Tibial nerve (tissue), 4 donors: ENCODE measurements around the gene DDIT3. TPM values are rescaled to one million over a fixed set of nuclear protein-coding genes. Genes with fewer than 3 reads are reported as not detected.
A peak's percentile ranks its signal among the peaks of the same experiment; 100 is the strongest.

Source experiments
- DNase-seq, 2 donors: peaks; one replicate each; pipeline ENCODE4 v3.0.0-alpha.2; 2019; ENCODE audit warnings: low spot score in 2 of 2
- H3K27ac ChIP-seq, 4 donors: fragments of 200-600 bp; sonication (generic) in 3 of 4; one replicate each; pipeline ENCODE4 v1.5.1; 2017 to 2019; ENCODE audit warnings: mild to moderate bottlenecking in 1 of 4
- H3K27me3 ChIP-seq, 2 donors: fragments of 200-600 bp; sonication (generic) in 1 of 2; one replicate each; pipeline versions ENCODE4 v1.5.1 to v1.6.0; 2017 to 2019
- H3K36me3 ChIP-seq, 3 donors: fragments of 200-600 bp; sonication (generic); one replicate each; pipeline ENCODE4 v1.5.1; 2018 to 2019
- H3K4me1 ChIP-seq, 4 donors: fragments of 200-600 bp; sonication (generic) in 3 of 4; one replicate each; pipeline ENCODE4 v1.5.1; 2017 to 2019
- H3K4me3 ChIP-seq, 4 donors: fragments of 200-600 bp; sonication (generic) in 3 of 4; one replicate each; pipeline ENCODE4 v1.5.1; 2017 to 2019; ENCODE audit warnings: mild to moderate bottlenecking in 1 of 4, moderate library complexity in 1 of 4
- H3K9me3 ChIP-seq, 4 donors: fragments of 200-600 bp; sonication (generic) in 3 of 4; one replicate each; pipeline ENCODE4 v1.5.1; 2017 to 2019
- EP300 ChIP-seq, 2 donors: sonication (generic); formaldehyde crosslinking; IDR thresholded peaks; one replicate each; pipeline ENCODE4 v1.6.1; 2017; ENCODE audit warnings: antibody characterized with exemption in 2 of 2, mild to moderate bottlenecking in 1 of 2
- POLR2A ChIP-seq, 2 donors: fragments of 450-650 bp; IDR thresholded peaks; one replicate each; pipeline ENCODE4 v1.6.1; 2017; ENCODE audit warnings: antibody characterized with exemption in 2 of 2, mild to moderate bottlenecking in 2 of 2, moderate library complexity in 2 of 2
- WGBS, 2 donors: methylation state at CpG; one replicate each; pipeline ENCODE4 v1.1.5; 2018; 5-methylcytosine and 5-hydroxymethylcytosine counted together
- total RNA-seq, 4 donors: library from RNA; depleted of rRNA; stranded (reverse); fragments of >200 nt; gene quantifications; one replicate each; pipeline ENCODE4 v1.1.0, GENCODE V29; 2016
- TF ChIP-seq, protein P1 (sequence below), 5 experiments: fragments of 200-600 bp in 3 of 5; fragments of 450-650 bp in 2 of 5; sonication (generic) in 3 of 5; IDR thresholded peaks; one replicate each; pipeline ENCODE4 v1.5.1; 2016 to 2019; ENCODE audit warnings: antibody characterized with exemption in 5 of 5, mild to moderate bottlenecking in 3 of 5, moderate library complexity in 2 of 5

Gene DDIT3
- total RNA-seq, 4 donors from 2014 or later = 35.2 to 49.2 (median 42.1) TPM

DNA sequence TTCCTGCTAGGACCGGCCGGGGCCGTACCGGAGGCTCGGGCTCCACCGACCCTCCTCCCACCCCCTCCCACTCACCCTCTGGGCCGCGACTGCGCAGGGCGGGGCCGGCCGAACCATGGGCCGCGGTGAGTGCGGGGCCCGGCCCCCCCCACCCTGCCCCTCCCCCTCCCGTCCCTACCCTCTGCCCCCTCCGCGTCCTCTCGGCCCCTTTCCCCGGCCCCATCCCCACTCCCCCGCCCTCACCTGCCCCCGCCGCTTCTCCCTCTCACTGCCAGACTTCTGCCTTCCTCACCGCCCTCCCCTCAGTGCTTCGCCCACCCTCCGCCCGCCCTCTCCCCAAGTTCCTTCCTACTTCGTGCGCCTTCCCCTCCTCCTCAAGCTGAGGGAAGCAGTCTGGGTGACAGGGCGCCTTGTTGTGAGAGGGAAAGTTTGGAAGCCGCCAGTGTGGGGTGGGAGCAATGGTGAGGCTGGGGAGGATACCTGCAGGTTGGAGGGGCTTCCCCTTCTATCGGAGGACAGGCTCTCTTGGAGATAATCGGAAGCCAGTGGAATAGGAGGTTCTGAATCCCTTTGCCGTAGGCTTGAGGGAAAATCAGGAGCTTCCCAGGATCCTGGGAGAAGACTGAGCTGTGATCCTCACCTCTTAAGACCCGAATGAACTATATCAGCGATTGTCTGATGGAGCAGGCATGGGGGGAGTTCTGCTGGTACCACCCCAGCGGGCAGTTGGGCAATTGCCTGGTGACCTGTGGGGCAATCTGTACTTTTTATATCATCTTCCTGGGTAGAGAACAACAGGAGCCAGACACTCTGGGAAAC is 2.8 kb upstream of the DDIT3 start:
- peak overlapping the region; percentile 77 to 91 (median 84) for H3K4me3 ChIP-seq
- no peaks in the 10 kb centered on the region for H3K27me3 ChIP-seq
- no peaks in the 10 kb centered on the region for H3K9me3 ChIP-seq
- DNase-seq = peak; percentile 43
- H3K27ac ChIP-seq = peak overlapping the region; percentile 93 to 100 (median 96)
- H3K36me3 ChIP-seq = peaks cover 0 to 40% (median 4%) of the 10 kb centered on the region in 3 donors
- peaks cover 0 to 71% (median 56%) of the 10 kb centered on the region in 4 donors for H3K4me1 ChIP-seq
- 2 to 3% methylated on average over 24 to 25 of the region's 38 CpGs for WGBS, 2 donors
- TF ChIP-seq EP300 (IDR thresholded peaks at IDR 0.05) (peak in 1 of 2 donors; percentile 23), POLR2A (IDR thresholded peaks at IDR 0.05) (peak in 1 of 2 donors; percentile 28)
- TF ChIP-seq, protein P1, sequence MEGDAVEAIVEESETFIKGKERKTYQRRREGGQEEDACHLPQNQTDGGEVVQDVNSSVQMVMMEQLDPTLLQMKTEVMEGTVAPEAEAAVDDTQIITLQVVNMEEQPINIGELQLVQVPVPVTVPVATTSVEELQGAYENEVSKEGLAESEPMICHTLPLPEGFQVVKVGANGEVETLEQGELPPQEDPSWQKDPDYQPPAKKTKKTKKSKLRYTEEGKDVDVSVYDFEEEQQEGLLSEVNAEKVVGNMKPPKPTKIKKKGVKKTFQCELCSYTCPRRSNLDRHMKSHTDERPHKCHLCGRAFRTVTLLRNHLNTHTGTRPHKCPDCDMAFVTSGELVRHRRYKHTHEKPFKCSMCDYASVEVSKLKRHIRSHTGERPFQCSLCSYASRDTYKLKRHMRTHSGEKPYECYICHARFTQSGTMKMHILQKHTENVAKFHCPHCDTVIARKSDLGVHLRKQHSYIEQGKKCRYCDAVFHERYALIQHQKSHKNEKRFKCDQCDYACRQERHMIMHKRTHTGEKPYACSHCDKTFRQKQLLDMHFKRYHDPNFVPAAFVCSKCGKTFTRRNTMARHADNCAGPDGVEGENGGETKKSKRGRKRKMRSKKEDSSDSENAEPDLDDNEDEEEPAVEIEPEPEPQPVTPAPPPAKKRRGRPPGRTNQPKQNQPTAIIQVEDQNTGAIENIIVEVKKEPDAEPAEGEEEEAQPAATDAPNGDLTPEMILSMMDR (IDR thresholded peaks at IDR 0.05) = no peak

DNA sequence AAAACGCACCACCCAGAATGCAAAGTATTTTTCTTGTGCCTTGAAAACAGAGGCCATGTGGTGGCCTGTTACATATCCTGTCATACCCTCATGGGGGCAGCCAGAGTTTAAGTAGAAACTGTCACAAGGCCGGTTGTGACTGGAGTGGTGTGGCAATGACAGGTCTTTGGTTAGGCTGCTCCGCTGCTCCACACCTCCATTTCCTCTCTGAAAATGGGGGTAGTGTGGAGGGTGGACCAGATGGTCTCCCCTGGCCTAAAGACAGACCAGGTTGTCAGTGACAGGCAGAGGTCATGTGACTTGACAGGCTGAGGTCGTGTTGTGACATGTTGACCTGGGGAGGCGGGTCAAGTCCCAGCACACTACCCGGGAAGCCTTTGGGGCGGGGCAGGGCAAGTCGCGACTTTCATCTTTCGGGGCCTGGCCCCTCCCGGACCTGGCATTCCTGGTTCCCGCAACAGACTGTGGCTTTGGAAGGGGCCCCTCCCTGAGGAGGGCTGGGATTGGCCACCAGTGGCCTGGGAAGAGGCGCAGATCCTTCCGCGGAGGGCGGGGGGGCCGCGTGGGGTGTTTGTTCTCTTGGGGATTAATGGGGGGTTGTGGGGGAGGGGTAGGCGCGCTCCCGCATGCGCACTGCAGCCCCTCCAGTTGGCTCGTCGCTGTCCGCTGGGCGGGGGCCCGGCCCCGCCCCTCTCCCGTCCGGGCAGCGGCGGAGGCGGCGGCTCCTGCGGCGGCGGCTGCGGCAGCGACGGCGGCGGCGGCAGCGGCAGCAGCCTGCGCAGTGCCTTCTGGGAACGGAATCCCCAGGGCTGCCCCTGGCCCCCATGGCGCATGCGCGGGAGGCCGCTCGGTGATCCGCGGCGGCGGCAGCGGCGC is 1.9 kb upstream of the DDIT3 start, which contains the start of gene MBD6:
Gene MBD6, plus strand, starts transcription at position 814 of the 876 bp plus-strand sequence. CDS start 1,480 bp downstream, outside the sequence.
- H3K4me1 ChIP-seq = peaks cover 0 to 79% (median 62%) of the 10 kb centered on the region in 4 donors
- no peaks in the 10 kb centered on the region for H3K27me3 ChIP-seq
- H3K27ac ChIP-seq = peak within 1 kb of the TSS; percentile 93 to 100 (median 96)
- DNase-seq = peak; percentile 84 to 86
- peak; percentile 35 to 85 for TF ChIP-seq EP300 (IDR thresholded peaks at IDR 0.05)
- TF ChIP-seq, protein P1 (IDR thresholded peaks at IDR 0.05) = peak in 2 of 5 experiments; percentile 9 to 25
- TF ChIP-seq POLR2A (IDR thresholded peaks at IDR 0.05) = peak; percentile 26 to 58
- peaks cover 0 to 34% (median 7%) of the 10 kb centered on the region in 3 donors for H3K36me3 ChIP-seq
- 1 to 2% methylated on average over 25 to 43 of the region's 57 CpGs for WGBS, 2 donors
- H3K9me3 ChIP-seq = no peaks in the 10 kb centered on the region
- H3K4me3 ChIP-seq = peak within 1 kb of the TSS; percentile 77 to 91 (median 84)

DNA sequence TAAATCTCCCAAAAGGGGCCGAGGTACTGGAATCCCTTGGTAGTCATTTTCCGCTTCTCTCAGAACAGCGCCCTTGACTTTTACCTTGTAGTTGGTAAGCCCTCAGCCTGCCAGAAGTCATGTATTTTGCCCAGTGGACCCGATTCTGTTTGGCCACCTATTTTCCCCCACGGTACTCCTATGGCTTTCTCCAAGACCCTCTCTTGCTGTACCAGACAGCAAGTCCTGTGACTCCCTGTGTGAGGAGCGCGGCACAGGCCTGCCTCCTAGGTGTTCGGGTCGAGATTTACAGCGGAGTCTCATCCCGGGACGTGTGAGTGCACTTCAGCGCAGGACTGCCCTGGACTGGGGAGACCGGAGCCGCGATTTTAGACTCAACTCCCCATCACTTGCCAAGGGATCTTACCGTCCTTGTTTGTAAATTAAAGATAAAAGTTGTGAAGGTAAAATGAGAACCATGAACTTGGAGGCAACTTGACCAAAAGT is 1.3 kb upstream of the DDIT3 start:
- Histone ChIP-seq H3K36me3 (peaks cover 0 to 34% (median 13%) of the 10 kb centered on the region in 3 donors), H3K9me3 (no peaks in the 10 kb centered on the region), H3K4me1 (peaks cover 0 to 82% (median 62%) of the 10 kb centered on the region in 4 donors), H3K27ac (peak overlapping the region; percentile 93 to 100 (median 96)), H3K27me3 (no peaks in the 10 kb centered on the region), H3K4me3 (peak overlapping the region in 3 of 4 donors; percentile 30 to 91 (median 77))
- 33 to 36% methylated on average over 17 of the region's 17 CpGs for WGBS, 2 donors
- DNase-seq = peak; percentile 35 to 47
- TF ChIP-seq POLR2A (IDR thresholded peaks at IDR 0.05) (no peak), EP300 (IDR thresholded peaks at IDR 0.05) (no peak)
- TF ChIP-seq, protein P1 (IDR thresholded peaks at IDR 0.05) = no peak

DNA sequence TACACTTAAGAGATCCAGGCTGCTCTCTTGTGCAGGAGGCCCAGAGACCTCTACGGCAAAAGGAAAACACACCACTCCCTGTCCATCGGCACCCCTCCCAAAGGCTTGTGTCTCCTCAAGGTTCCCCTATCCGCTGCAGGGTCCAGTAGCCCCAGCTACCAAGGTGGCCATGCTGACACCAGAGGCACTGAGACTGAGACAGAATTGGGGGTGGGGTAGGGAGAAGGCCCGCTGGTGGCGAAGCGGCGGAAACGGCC is 590 bp downstream of the DDIT3 start:
- DNase-seq = no peak

More for the DNA sequence above, 590 bp downstream of the DDIT3 start:
- peaks cover 5 to 34% (median 15%) of the 10 kb centered on the region in 3 donors for H3K36me3 ChIP-seq
- peak overlapping the region; percentile 64 to 91 (median 82) for H3K4me3 ChIP-seq
- TF ChIP-seq, protein P1 (IDR thresholded peaks at IDR 0.05) = no peak
- TF ChIP-seq POLR2A (IDR thresholded peaks at IDR 0.05) = no peak
- no peak for TF ChIP-seq EP300 (IDR thresholded peaks at IDR 0.05)
- peaks cover 0 to 67% (median 52%) of the 10 kb centered on the region in 4 donors for H3K4me1 ChIP-seq
- no peaks in the 10 kb centered on the region for H3K9me3 ChIP-seq
- H3K27me3 ChIP-seq = no peaks in the 10 kb centered on the region
- peak overlapping the region; percentile 96 to 100 (median 99) for H3K27ac ChIP-seq
- 0 to 2% methylated on average over 4 to 8 of the region's 8 CpGs for WGBS, 2 donors
